Adrenal gland (tissue), 5 donors: ENCODE results near the gene RNU6-1.

Experiments used
- POLR2A ChIP-seq, 2 donors: fragments of 450-650 bp; IDR thresholded peaks; one replicate each; pipeline ENCODE4 v1.6.1; 2017; ENCODE audit warnings: antibody characterized with exemption in 2 of 2, mild to moderate bottlenecking in 2 of 2, moderate library complexity in 1 of 2
- TF ChIP-seq, protein P1 (sequence below), 6 experiments: fragments of 450-650 bp in 4 of 6; fragments of 200-600 bp in 2 of 6; sonication (generic) in 1 of 6; IDR thresholded peaks; 1 replicate in 5 of 6; 2 replicates in 1 of 6; pipeline versions ENCODE4 v1.5.1 to v1.8.0; 2016 to 2021; ENCODE audit warnings: antibody characterized with exemption in 6 of 6, mild to moderate bottlenecking in 2 of 6, moderate library complexity in 1 of 6
- donor health status: DM: no; HTN: no; CAD: no.

DNA sequence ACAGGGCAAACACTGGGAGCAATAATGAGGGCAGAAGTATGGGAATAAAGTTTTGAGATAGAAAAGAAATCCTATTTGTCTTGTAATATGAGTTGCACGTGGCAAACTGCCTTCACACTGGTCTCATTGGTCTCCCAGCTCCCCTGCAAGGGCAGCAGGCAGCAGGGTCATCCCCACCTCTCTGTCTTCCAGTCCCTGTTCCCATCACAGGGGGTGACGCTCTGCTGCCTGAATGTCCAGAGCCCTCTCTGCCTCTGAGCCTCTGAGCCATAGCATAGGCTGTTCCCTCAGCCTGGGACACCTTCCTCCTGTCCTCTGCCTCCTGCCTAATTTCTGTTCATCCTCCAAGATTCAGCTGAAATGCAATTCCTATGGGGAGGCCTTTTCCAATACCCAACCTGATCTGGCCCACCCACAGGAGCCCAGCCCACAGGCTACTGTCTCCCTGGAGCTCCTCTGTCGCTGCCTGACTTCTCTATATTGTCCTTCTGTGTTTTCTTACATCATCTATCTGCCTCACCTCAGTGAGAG is 26.7 kb downstream of the RNU6-1 start:
- TF ChIP-seq, protein P1, sequence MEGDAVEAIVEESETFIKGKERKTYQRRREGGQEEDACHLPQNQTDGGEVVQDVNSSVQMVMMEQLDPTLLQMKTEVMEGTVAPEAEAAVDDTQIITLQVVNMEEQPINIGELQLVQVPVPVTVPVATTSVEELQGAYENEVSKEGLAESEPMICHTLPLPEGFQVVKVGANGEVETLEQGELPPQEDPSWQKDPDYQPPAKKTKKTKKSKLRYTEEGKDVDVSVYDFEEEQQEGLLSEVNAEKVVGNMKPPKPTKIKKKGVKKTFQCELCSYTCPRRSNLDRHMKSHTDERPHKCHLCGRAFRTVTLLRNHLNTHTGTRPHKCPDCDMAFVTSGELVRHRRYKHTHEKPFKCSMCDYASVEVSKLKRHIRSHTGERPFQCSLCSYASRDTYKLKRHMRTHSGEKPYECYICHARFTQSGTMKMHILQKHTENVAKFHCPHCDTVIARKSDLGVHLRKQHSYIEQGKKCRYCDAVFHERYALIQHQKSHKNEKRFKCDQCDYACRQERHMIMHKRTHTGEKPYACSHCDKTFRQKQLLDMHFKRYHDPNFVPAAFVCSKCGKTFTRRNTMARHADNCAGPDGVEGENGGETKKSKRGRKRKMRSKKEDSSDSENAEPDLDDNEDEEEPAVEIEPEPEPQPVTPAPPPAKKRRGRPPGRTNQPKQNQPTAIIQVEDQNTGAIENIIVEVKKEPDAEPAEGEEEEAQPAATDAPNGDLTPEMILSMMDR (IDR thresholded peaks at IDR 0.05) = no peak
- TF ChIP-seq POLR2A (IDR thresholded peaks at IDR 0.05) = no peak
